ENCODE measurements around the gene CLIC4.
A peak's percentile ranks its signal among the peaks of the same experiment; 100 is the strongest.
"Not testable (repeated sequence)": the region's sequence is repeated elsewhere in the genome, so short reads cannot be mapped to it uniquely, and the experiment has no call there.

The CLIC4 gene

GRCh38 chr1:24720152-24720551 lies 25.1 kb upstream of the CLIC4 start:
- no peak for DNase-seq

GRCh38 chr1:24721533-24721932 lies 23.7 kb upstream of the CLIC4 start:
- no peak for DNase-seq

- DNase-seq: not testable (repeated sequence)
Observed at GRCh38 chr1:24722073-24723035, 22.9 kb upstream of the CLIC4 start.

GRCh38 chr1:24724345-24725208 lies 20.7 kb upstream of the CLIC4 start:
- no peak for DNase-seq

GRCh38 chr1:24725209-24725651 lies 20.0 kb upstream of the CLIC4 start:
- no peak for DNase-seq

- no peak for DNase-seq
Observed at GRCh38 chr1:24726741-24727140, 18.5 kb upstream of the CLIC4 start.

GRCh38 chr1:24727501-24728216 lies 17.6 kb upstream of the CLIC4 start:
- no peak for DNase-seq

GRCh38 chr1:24728982-24729381 lies 16.3 kb upstream of the CLIC4 start:
- no peak for DNase-seq

GRCh38 chr1:24732186-24732885 lies 12.9 kb upstream of the CLIC4 start:
- DNase-seq: no peak

- DNase-seq: not testable (repeated sequence)
Observed at GRCh38 chr1:24733342-24733741, 11.9 kb upstream of the CLIC4 start.

GRCh38 chr1:24735156-24735508 lies 10.1 kb upstream of the CLIC4 start:
- no peak for DNase-seq

- DNase-seq: no peak
Observed at GRCh38 chr1:24735509-24736375, 9.5 kb upstream of the CLIC4 start.

GRCh38 chr1:24737368-24738117 lies 7.7 kb upstream of the CLIC4 start:
- no peak for DNase-seq

GRCh38 chr1:24739241-24739640 lies 6.0 kb upstream of the CLIC4 start:
- DNase-seq: no peak

GRCh38 chr1:24742090-24742938 lies 2.9 kb upstream of the CLIC4 start:
- DNase-seq: no peak

- DNase-seq: no peak
Observed at GRCh38 chr1:24743404-24744211, 1.6 kb upstream of the CLIC4 start.

- DNase-seq: peak in 2 of 5 donors; percentile 19 to 25
Observed at GRCh38 chr1:24745711-24746413, 615 bp downstream of the CLIC4 start.

Measured in T-helper 1 cell (primary cell).